ENCODE results near the gene WHRN.

Gene WHRN

GRCh38 chr9:114370251-114370967 is 134.9 kb downstream of the WHRN start:
- Histone ChIP-seq H3K27me3 (ENCODE audit: low read depth) (no peaks in the 10 kb centered on the region), H3K4me1 (peaks cover 20% of the 10 kb centered on the region), H3K4me3 (no peak overlapping the region), H3K9me3 (no peaks in the 10 kb centered on the region), H3K36me3 (replicated peaks) (peaks cover 5% of the 10 kb centered on the region; the same call in 1 of the 2 replicates)
- in situ Hi-C loops (cut with MboI; ENCODE audit: low sequenced_read_pairs) = no loop called here
- peak; percentile 81 to 86 for DNase-seq (ENCODE audit: low spot score in 2 of 2)

- H3K4me3 ChIP-seq = no peak overlapping the region
- peaks cover 5% of the 10 kb centered on the region; the same call in 1 of the 2 replicates for H3K36me3 ChIP-seq (replicated peaks)
- H3K4me1 ChIP-seq = peaks cover 20% of the 10 kb centered on the region
Measured at GRCh38 chr9:114369216-114370130, 135.8 kb downstream of the WHRN start.

GRCh38 chr9:114367772-114368569 is 137.3 kb downstream of the WHRN start:
- Histone ChIP-seq H3K27me3 (ENCODE audit: low read depth) (no peaks in the 10 kb centered on the region), H3K4me1 (peaks cover 20% of the 10 kb centered on the region), H3K36me3 (replicated peaks) (peaks cover 5% of the 10 kb centered on the region), H3K4me3 (no peak overlapping the region), H3K9me3 (no peaks in the 10 kb centered on the region)
- in situ Hi-C loops (cut with MboI; ENCODE audit: low sequenced_read_pairs) = no loop called here
- DNase-seq (ENCODE audit: low spot score in 2 of 2) = no peak

More at GRCh38 chr9:114369216-114370130, 135.8 kb downstream of the WHRN start:
- no peak for DNase-seq (ENCODE audit: low spot score in 2 of 2)
- Histone ChIP-seq H3K27me3 (ENCODE audit: low read depth) (no peaks in the 10 kb centered on the region), H3K9me3 (no peaks in the 10 kb centered on the region)
- in situ Hi-C loops (cut with MboI; ENCODE audit: low sequenced_read_pairs) = no loop called here

DNA sequence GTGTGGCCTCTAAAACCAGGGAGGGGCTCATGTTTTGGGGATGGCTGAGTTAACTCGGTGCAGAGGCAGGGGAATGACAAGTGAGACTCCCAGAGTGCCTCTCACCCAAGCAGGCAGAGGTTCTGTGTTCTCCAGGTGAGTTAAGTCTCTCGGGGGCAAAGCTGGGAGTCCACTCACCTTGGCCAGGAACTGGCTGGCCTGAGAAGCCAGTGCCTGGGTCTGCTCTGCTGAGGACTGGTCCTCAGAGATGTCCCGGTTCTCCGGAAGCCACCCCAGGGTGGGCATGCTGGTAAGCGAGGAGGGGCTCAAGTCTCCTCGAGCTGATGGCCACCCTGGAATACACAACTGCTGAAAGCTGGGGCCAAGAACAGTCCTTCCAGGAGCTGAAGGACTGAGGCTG is 137.9 kb downstream of the WHRN start:
- peaks cover 5% of the 10 kb centered on the region for H3K36me3 ChIP-seq (replicated peaks)
- H3K4me1 ChIP-seq = peaks cover 20% of the 10 kb centered on the region
- no peak overlapping the region for H3K4me3 ChIP-seq
- no peaks in the 10 kb centered on the region for H3K27me3 ChIP-seq (ENCODE audit: low read depth)
- in situ Hi-C loops (cut with MboI; ENCODE audit: low sequenced_read_pairs) = no loop called here
- DNase-seq (ENCODE audit: low spot score in 2 of 2) = no peak
- H3K9me3 ChIP-seq = no peaks in the 10 kb centered on the region

DNA sequence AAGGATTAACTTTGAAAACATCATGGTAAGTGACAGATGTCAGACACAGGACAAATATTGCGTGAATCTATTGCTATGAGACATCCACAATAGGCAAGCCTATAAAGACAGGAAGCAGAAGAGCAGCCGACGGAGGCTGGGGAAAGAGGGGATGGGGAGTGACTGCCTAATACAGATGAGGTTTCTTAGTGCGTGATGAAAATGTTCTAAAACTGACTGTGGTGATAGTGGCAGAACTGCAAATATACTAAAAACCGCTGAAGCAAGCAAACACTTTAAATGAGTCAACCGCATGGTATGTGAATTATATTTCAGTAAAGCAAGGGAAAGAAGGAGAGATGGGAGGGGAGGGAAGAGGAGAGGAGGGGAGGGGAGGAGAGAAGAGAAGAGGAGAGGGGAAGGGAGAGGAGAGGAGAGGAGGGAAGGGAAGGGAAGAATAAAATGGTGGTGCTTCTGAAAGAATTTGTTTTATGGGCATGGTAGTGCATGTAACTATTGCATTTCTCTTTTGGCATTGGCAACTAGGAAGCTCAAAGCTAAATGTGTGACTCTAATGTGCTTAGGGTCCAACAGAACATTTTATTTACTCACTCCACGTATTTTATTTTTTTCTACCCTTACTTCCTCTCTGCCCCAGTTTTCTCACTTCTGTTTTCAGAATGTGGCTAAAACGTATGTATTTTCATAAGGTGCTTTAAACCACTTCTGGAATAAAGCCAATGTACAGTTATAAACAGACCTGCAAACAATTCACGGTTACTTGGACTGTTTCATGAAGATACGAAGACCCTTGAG is 138.7 kb downstream of the WHRN start:
- Histone ChIP-seq H3K36me3 (replicated peaks) (peaks cover 11% of the 10 kb centered on the region), H3K9me3 (no peaks in the 10 kb centered on the region), H3K4me3 (no peak overlapping the region), H3K4me1 (peaks cover 20% of the 10 kb centered on the region), H3K27me3 (ENCODE audit: low read depth) (no peaks in the 10 kb centered on the region)
- DNase-seq (ENCODE audit: low spot score in 2 of 2) = no peak
- in situ Hi-C loops (cut with MboI; ENCODE audit: low sequenced_read_pairs) = no loop called here

DNA sequence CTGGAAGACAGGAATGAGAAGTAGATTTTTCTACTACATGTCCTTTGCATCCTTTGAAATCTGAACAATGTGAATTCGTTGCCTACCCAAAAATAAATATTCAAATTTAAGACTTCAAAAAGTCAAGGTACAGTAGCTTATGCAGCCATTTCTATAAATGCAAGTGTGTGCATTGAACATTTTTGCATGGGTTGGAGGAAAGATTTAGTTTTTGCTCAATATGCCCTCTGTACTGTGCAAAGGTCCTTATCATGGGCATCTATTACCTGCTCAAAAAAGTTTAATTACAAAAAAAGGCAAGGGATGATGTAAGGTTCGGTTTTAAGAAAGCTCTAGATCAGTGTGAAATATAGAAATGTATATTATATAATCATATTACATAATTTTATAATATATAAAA is 140.1 kb downstream of the WHRN start:
- Histone ChIP-seq H3K9me3 (no peaks in the 10 kb centered on the region), H3K36me3 (replicated peaks) (peaks cover 16% of the 10 kb centered on the region), H3K27me3 (ENCODE audit: low read depth) (no peaks in the 10 kb centered on the region), H3K4me3 (no peak overlapping the region), H3K4me1 (peaks cover 8% of the 10 kb centered on the region)
- in situ Hi-C loops (cut with MboI; ENCODE audit: low sequenced_read_pairs) = no loop called here
- no peak for DNase-seq (ENCODE audit: low spot score in 2 of 2)

GRCh38 chr9:114364134-114365041 is 140.9 kb downstream of the WHRN start:
- Histone ChIP-seq H3K4me3 (no peak overlapping the region), H3K9me3 (no peaks in the 10 kb centered on the region), H3K36me3 (replicated peaks) (peaks cover 21% of the 10 kb centered on the region), H3K4me1 (no peaks in the 10 kb centered on the region; the same call in 1 of the 2 replicates), H3K27me3 (ENCODE audit: low read depth) (no peaks in the 10 kb centered on the region)
- DNase-seq (ENCODE audit: low spot score in 2 of 2) = no peak
- in situ Hi-C loops (cut with MboI; ENCODE audit: low sequenced_read_pairs) = no loop called here

- Histone ChIP-seq H3K4me3 (no peak overlapping the region), H3K4me1 (no peaks in the 10 kb centered on the region), H3K9me3 (no peaks in the 10 kb centered on the region), H3K36me3 (replicated peaks) (peaks cover 27% of the 10 kb centered on the region), H3K27me3 (ENCODE audit: low read depth) (no peaks in the 10 kb centered on the region)
- DNase-seq (ENCODE audit: low spot score in 2 of 2) = no peak
- in situ Hi-C loops (cut with MboI; ENCODE audit: low sequenced_read_pairs) = no loop called here
Measured at GRCh38 chr9:114363424-114363823, 141.8 kb downstream of the WHRN start.

DNA sequence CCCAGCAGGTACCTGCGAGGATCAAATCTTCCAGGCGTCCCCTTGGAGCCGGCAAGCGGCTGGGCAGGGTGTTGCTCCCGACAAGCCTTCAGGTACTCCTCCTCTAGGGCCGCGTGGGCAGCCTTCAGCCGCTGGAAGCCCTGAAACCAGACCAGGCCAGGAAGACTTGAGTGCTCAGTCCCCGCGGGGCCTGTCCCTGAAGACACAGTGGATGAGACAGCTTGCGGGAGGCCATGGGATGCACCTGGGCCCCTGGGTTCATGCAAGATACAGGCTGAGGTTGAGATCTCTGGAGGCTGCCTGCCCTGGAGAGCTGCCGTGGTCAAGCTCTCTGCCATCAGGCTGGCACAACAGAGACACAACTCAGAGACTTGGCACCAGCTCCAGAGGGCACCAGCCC is 142.9 kb downstream of the WHRN start:
- DNase-seq (ENCODE audit: low spot score in 2 of 2) = no peak
- Histone ChIP-seq H3K4me3 (no peak overlapping the region), H3K27me3 (ENCODE audit: low read depth) (no peaks in the 10 kb centered on the region), H3K9me3 (no peaks in the 10 kb centered on the region), H3K36me3 (replicated peaks) (peaks cover 22% of the 10 kb centered on the region), H3K4me1 (no peaks in the 10 kb centered on the region)
- in situ Hi-C loops (cut with MboI; ENCODE audit: low sequenced_read_pairs) = no loop called here

DNA sequence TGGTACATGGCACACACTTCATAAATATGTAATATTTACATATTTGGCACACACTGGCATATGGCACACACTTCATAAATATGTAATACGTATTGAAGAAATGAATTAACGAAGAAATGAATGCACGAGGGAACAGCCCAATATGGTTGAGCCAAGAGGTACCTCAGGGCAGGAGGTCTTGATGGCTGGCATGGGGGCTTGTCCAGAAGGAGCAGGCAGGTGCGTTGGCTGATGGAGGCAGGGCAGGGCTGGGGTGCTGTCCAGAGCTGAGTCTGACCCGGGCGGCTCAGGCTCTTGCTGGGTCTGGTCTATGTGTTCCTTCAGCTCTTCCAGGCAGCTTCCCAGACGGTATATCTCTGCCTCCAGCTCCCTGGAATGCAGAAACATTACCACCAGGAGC is 143.7 kb downstream of the WHRN start:
- in situ Hi-C loops (cut with MboI; ENCODE audit: low sequenced_read_pairs) = no loop called here
- Histone ChIP-seq H3K4me1 (no peaks in the 10 kb centered on the region), H3K9me3 (no peaks in the 10 kb centered on the region), H3K4me3 (no peak overlapping the region), H3K36me3 (replicated peaks) (peaks cover 26% of the 10 kb centered on the region), H3K27me3 (ENCODE audit: low read depth) (no peaks in the 10 kb centered on the region)
- DNase-seq (ENCODE audit: low spot score in 2 of 2) = no peak

GRCh38 chr9:114359801-114360200 is 145.5 kb downstream of the WHRN start:
- Histone ChIP-seq H3K4me1 (no peaks in the 10 kb centered on the region), H3K9me3 (no peaks in the 10 kb centered on the region), H3K4me3 (no peak overlapping the region), H3K27me3 (ENCODE audit: low read depth) (no peaks in the 10 kb centered on the region), H3K36me3 (replicated peaks) (peaks cover 32% of the 10 kb centered on the region)
- no peak for DNase-seq (ENCODE audit: low spot score in 2 of 2)
- in situ Hi-C loops (cut with MboI; ENCODE audit: low sequenced_read_pairs) = no loop called here

GRCh38 chr9:114357911-114358328 is 147.4 kb downstream of the WHRN start:
- H3K4me1 ChIP-seq = no peaks in the 10 kb centered on the region
- H3K4me3 ChIP-seq = no peak overlapping the region
- no peak for DNase-seq (ENCODE audit: low spot score in 2 of 2)
- in situ Hi-C loops (cut with MboI; ENCODE audit: low sequenced_read_pairs) = no loop called here
- no peaks in the 10 kb centered on the region for H3K27me3 ChIP-seq (ENCODE audit: low read depth)
- no peaks in the 10 kb centered on the region for H3K9me3 ChIP-seq
- H3K36me3 ChIP-seq (replicated peaks) = peaks cover 32% of the 10 kb centered on the region

Data from HAP-1 (cell line).